Activated CD8-positive, alpha-beta T cell treated with anti-CD3 and anti-CD28 coated beads, Interleukin-2, amount 10 ng/mL, durations not matched to agents 7 days and 5 days (primary cell): ENCODE measurements around the gene TCEANC. TPM values are rescaled to one million over a fixed set of nuclear protein-coding genes. Genes with fewer than 3 reads are reported as not detected.
A peak's percentile ranks its signal among the peaks of the same experiment; 100 is the strongest.
"Not testable (repeated sequence)": the region's sequence is repeated elsewhere in the genome, so short reads cannot be mapped to it uniquely, and the experiment has no call there.

Source experiments
- ATAC-seq: fragments of 150-1000 bp; cut with Tn5 transposase; one replicate; pipeline ENCODE4 v1.10.0; 2021; ENCODE audit warnings: moderate library complexity
- CTCF ChIA-PET: fragments of 350-600 bp; sonication (Branson Sonifier 250); formaldehyde crosslinking; loops from one replicate; lab custom pipeline; 2021; ENCODE audit warnings: antibody characterized with exemption; lab: Charles Lee
- POLR2A ChIA-PET: fragments of 350-600 bp; sonication (Branson Sonifier 250); formaldehyde crosslinking; loops from one replicate; lab custom pipeline; 2021; ENCODE audit warnings: antibody characterized with exemption; lab: Charles Lee
- DNase-seq: peaks from one replicate; pipeline ENCODE4 v3.0.0-alpha.2; 2020
- H3K27ac Mint-ChIP-seq: one replicate; pipeline ENCODE4 v1.8.0; 2021; ENCODE audit warnings: mild to moderate bottlenecking, mixed read lengths
- H3K27me3 Mint-ChIP-seq: one replicate; pipeline ENCODE4 v1.8.0; 2021; ENCODE audit warnings: low read depth, mixed read lengths
- H3K36me3 Mint-ChIP-seq: one replicate; pipeline ENCODE4 v1.8.0; 2021; ENCODE audit warnings: low read depth, mixed read lengths
- H3K4me1 Mint-ChIP-seq: one replicate; pipeline ENCODE4 v1.8.0; 2021; ENCODE audit warnings: low read depth, mixed read lengths
- H3K4me3 Mint-ChIP-seq: one replicate; pipeline ENCODE4 v1.8.0; 2021; ENCODE audit warnings: mild to moderate bottlenecking, mixed read lengths
- H3K9me3 Mint-ChIP-seq: one replicate; pipeline ENCODE4 v1.8.0; 2022; ENCODE audit warnings: mixed read lengths; ENCODE audit not compliant: insufficient read depth
- total RNA-seq, 2 experiments: library from RNA; stranded (reverse); gene quantifications; one replicate each; pipeline ENCODE4 v1.2.3, GENCODE V29; 2021

TCEANC gene
- total RNA-seq, 2 experiments from 2014 or later, result 3.8 to 4.1 TPM

- ATAC-seq, result peak; percentile 51
- no peak overlapping the region for H3K4me3 Mint-ChIP-seq
These were observed 5.7 kb downstream of the TCEANC start for GRCh38 chrX:13658602-13659001.

GRCh38 chrX:13659063-13659462 lies 6.1 kb downstream of the TCEANC start:
- H3K4me3 Mint-ChIP-seq, result no peak overlapping the region

More at GRCh38 chrX:13658602-13659001, 5.7 kb downstream of the TCEANC start:
- CTCF ChIA-PET, result interaction anchor here (0.7 to 1.5 kb wide), 5 partner anchors 11 to 375 kb away, joined by 3 to 5 read pairs (median 4); no protein-coding TSS in a partner anchor
- H3K27ac Mint-ChIP-seq, result no peak overlapping the region
- H3K4me1 Mint-ChIP-seq, result peaks cover 25% of the 10 kb centered on the region
- POLR2A ChIA-PET, result no interaction called here
- peaks cover 15% of the 10 kb centered on the region for H3K36me3 Mint-ChIP-seq
- H3K9me3 Mint-ChIP-seq, result no peaks in the 10 kb centered on the region
- peak; percentile 40 for DNase-seq
- no peaks in the 10 kb centered on the region for H3K27me3 Mint-ChIP-seq

DNA sequence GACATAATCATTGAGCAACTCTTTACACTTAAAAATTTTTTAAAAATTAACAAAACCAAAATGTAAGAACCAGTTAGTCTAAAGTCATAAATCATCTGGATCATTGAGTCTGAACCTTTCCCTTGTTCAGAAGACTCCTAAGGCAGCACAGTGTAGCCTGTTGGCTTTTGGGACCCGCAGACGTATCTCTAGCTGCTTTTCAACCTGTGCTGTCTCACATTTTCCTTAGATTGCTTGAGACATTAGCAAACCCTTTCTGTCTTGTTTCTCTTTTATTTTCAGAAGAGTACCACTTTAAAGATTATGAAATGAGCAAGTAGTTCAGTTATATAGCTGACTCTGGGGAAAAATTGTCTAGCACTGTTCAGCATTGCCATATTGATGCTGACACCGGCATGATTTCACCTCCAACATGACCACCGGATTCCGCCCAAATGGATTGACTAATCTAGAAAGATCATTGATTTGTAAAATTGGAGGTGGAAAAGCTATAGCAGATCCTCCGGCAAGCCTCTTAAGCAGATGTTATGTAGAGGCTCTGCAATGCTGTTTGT lies 8.9 kb downstream of the TCEANC start:
- POLR2A ChIA-PET, result interaction anchor here (0.7 to 0.8 kb wide), 2 partner anchors 8 to 36 kb away, joined by 3 read pairs; no protein-coding TSS in a partner anchor
- DNase-seq (no peak), ATAC-seq (no peak)
- H3K27me3 Mint-ChIP-seq, result no peaks in the 10 kb centered on the region
- no peak overlapping the region for H3K4me3 Mint-ChIP-seq
- H3K4me1 Mint-ChIP-seq, result peaks cover 11% of the 10 kb centered on the region
- no peak overlapping the region for H3K27ac Mint-ChIP-seq
- CTCF ChIA-PET, result interaction anchor here (1.0 to 1.5 kb wide), 5 partner anchors 16 to 155 kb away, joined by 3 to 4 read pairs (median 3); partner anchors contain the start of genes OFD1 and TRAPPC2
- peaks cover 17% of the 10 kb centered on the region for H3K36me3 Mint-ChIP-seq
- H3K9me3 Mint-ChIP-seq, result no peaks in the 10 kb centered on the region

More at GRCh38 chrX:13659063-13659462, 6.1 kb downstream of the TCEANC start:
- ChIA-PET CTCF (interaction anchor here (0.7 to 1.5 kb wide), 4 partner anchors 10 to 373 kb away, joined by 3 to 5 read pairs (median 4); no protein-coding TSS in a partner anchor), POLR2A (no interaction called here)
- Mint-ChIP-seq H3K27me3 (no peaks in the 10 kb centered on the region), H3K4me1 (peaks cover 25% of the 10 kb centered on the region), H3K9me3 (no peaks in the 10 kb centered on the region), H3K27ac (no peak overlapping the region), H3K36me3 (peaks cover 17% of the 10 kb centered on the region)
- no peak for ATAC-seq
- no peak for DNase-seq

GRCh38 chrX:13662355-13662791 lies 9.4 kb downstream of the TCEANC start:
- no peak overlapping the region for H3K4me3 Mint-ChIP-seq
- no peak for DNase-seq
- no peaks in the 10 kb centered on the region for H3K9me3 Mint-ChIP-seq
- H3K27me3 Mint-ChIP-seq, result no peaks in the 10 kb centered on the region
- POLR2A ChIA-PET, result interaction anchor here (0.7 to 0.8 kb wide), 2 partner anchors 7 to 36 kb away, joined by 3 read pairs; no protein-coding TSS in a partner anchor
- H3K27ac Mint-ChIP-seq, result no peak overlapping the region
- H3K36me3 Mint-ChIP-seq, result peaks cover 16% of the 10 kb centered on the region
- no peak for ATAC-seq
- peaks cover 11% of the 10 kb centered on the region for H3K4me1 Mint-ChIP-seq
- CTCF ChIA-PET, result interaction anchor here (1.0 to 1.5 kb wide), 5 partner anchors 16 to 155 kb away, joined by 3 to 4 read pairs (median 3); partner anchors contain the start of genes OFD1 and TRAPPC2

DNA sequence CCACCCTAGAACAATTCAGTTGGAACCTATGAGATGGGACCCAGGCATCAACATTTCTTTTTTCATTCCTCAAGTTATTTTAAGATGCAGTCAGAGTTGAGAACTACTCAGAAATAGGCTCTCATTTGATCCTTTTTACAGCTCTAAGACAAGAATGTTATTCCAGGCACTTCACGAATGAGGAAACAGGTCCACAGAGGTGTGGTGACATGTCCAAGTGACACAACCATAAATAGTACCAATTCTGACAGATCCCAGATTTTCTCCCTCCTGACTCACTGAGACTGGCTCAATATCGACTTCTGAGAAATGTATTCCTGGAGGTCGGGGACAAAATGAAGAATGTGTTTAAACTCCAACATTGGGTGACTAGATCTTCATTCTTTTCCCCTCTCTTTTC lies 11.1 kb downstream of the TCEANC start:
- ChIA-PET CTCF (no interaction called here), POLR2A (no interaction called here)
- DNase-seq, result no peak
- peaks cover 16% of the 10 kb centered on the region for H3K36me3 Mint-ChIP-seq
- no peaks in the 10 kb centered on the region for H3K9me3 Mint-ChIP-seq
- no peaks in the 10 kb centered on the region for H3K27me3 Mint-ChIP-seq
- H3K4me3 Mint-ChIP-seq, result no peak overlapping the region
- no peak for ATAC-seq
- peaks cover 2% of the 10 kb centered on the region for H3K4me1 Mint-ChIP-seq
- H3K27ac Mint-ChIP-seq, result no peak overlapping the region

- POLR2A ChIA-PET, result interaction anchor here (0.5 kb wide), 1 partner anchor 46 kb away, joined by 3 read pairs; no protein-coding TSS in a partner anchor
- ATAC-seq (no peak), DNase-seq (no peak)
- no peaks in the 10 kb centered on the region for H3K9me3 Mint-ChIP-seq
- no peak overlapping the region for H3K4me3 Mint-ChIP-seq
- peaks cover 16% of the 10 kb centered on the region for H3K36me3 Mint-ChIP-seq
- no peak overlapping the region for H3K27ac Mint-ChIP-seq
- no peaks in the 10 kb centered on the region for H3K27me3 Mint-ChIP-seq
- H3K4me1 Mint-ChIP-seq, result peaks cover 6% of the 10 kb centered on the region
- CTCF ChIA-PET, result no interaction called here
These were observed 13.9 kb downstream of the TCEANC start for GRCh38 chrX:13666836-13667235.

DNA sequence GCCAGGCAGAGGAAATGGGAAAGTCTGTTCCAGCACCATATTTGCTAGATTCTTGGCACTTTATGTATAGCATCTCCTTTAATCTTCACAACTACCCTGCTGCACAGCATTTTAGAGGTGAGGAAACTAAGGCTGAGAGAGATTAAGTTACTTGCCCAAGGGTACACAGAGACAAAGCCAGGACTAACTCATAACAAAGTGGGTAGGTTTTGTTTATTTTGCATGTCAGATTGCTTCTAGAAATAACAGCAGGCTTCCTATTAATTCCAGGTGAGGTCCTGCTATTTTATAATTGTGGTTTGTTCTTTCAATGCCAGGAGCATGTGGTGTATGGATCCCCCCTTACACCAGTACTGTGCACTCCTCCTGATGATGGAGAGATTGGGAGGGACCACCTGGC lies 15.0 kb downstream of the TCEANC start:
- DNase-seq (no peak), ATAC-seq (no peak)
- Mint-ChIP-seq H3K27me3 (no peaks in the 10 kb centered on the region), H3K36me3 (peaks cover 13% of the 10 kb centered on the region), H3K4me1 (peaks cover 6% of the 10 kb centered on the region), H3K27ac (no peak overlapping the region), H3K9me3 (no peaks in the 10 kb centered on the region), H3K4me3 (no peak overlapping the region)
- ChIA-PET POLR2A (no interaction called here), CTCF (no interaction called here)

DNA sequence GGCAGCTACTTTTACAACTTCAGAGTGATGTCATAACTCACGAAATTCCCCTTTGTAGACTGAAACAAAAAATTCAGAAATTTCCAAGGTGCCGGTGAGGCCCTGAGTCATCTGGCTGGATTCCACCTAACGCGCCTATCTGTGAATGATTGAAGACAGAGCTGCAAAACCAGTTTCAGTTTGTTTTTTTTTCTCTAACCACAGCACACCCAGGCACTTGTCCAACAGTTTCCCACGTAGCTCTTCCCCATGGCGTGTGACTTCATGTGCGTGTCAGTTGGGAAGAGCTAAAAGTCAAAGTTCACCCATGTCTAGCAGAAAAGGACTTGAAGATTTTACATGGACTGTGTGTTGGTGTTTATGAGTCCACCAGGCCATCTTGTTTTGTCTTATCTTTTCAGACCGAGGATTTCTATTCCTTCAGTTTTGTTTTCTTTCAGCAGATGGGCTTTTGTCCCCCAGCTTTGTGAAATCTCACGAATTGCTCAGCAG lies 16.4 kb downstream of the TCEANC start:
- peak; percentile 29 for DNase-seq
- Mint-ChIP-seq H3K4me1 (peaks cover 6% of the 10 kb centered on the region), H3K27ac (peak overlapping the region; percentile 72), H3K9me3 (no peaks in the 10 kb centered on the region), H3K4me3 (peak overlapping the region; percentile 15), H3K36me3 (peaks cover 5% of the 10 kb centered on the region), H3K27me3 (no peaks in the 10 kb centered on the region)
- CTCF ChIA-PET, result interaction anchor here (0.8 to 1.4 kb wide), 5 partner anchors 10 to 363 kb away, joined by 3 to 6 read pairs (median 4); partner anchors contain the start of genes OFD1, RAB9A and TRAPPC2
- ATAC-seq, result peak; percentile 49
- POLR2A ChIA-PET, result interaction anchor here (1.1 to 2.1 kb wide), 3 partner anchors 7 to 66 kb away, joined by 3 to 7 read pairs (median 4); partner anchors contain the start of genes OFD1, RAB9A and TRAPPC2

- not testable (repeated sequence) for H3K4me3 Mint-ChIP-seq, H3K4me1 Mint-ChIP-seq, ATAC-seq, H3K27me3 Mint-ChIP-seq, H3K9me3 Mint-ChIP-seq, H3K36me3 Mint-ChIP-seq, DNase-seq
- ChIA-PET POLR2A (interaction anchor here (1.1 to 2.1 kb wide), 3 partner anchors 8 to 65 kb away, joined by 3 to 7 read pairs (median 4); partner anchors contain the start of genes OFD1, RAB9A and TRAPPC2), CTCF (interaction anchor here (0.8 to 1.4 kb wide), 5 partner anchors 11 to 362 kb away, joined by 3 to 6 read pairs (median 4); partner anchors contain the start of genes OFD1, RAB9A and TRAPPC2)
- H3K27ac Mint-ChIP-seq, result peak overlapping the region; percentile 72
These were observed 16.8 kb downstream of the TCEANC start for GRCh38 chrX:13669755-13670154.

DNA sequence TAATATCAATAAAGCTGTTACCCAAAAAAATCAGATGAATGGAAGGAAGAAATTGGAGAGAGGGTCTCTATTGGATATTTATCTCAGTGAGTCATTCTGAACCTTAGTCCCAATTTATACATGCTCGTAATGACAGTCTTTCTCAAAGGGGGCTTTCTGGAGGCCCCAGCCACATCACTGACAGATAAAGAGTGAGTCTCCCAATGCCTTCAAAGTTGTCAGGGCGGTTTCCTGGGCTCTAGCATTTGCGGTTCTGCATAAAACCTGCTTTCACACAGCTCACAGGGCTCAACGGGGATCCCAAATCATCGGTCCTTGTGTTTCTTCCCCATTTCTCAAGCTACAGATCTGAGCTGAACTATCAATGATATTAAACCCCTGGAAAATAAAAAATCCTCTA lies 17.3 kb downstream of the TCEANC start:
- no peaks in the 10 kb centered on the region for H3K27me3 Mint-ChIP-seq
- ChIA-PET POLR2A (interaction anchor here (1.1 to 2.1 kb wide), 3 partner anchors 8 to 65 kb away, joined by 3 to 7 read pairs (median 4); partner anchors contain the start of genes OFD1, RAB9A and TRAPPC2), CTCF (interaction anchor here (1.3 to 1.4 kb wide), 2 partner anchors 11 to 18 kb away, joined by 4 to 6 read pairs; partner anchors contain the start of gene RAB9A)
- no peak overlapping the region for H3K27ac Mint-ChIP-seq
- no peak for ATAC-seq
- DNase-seq, result no peak
- peaks cover 6% of the 10 kb centered on the region for H3K4me1 Mint-ChIP-seq
- no peaks in the 10 kb centered on the region for H3K9me3 Mint-ChIP-seq
- no peak overlapping the region for H3K4me3 Mint-ChIP-seq
- H3K36me3 Mint-ChIP-seq, result peaks cover 5% of the 10 kb centered on the region

GRCh38 chrX:13673016-13673415 lies 20.1 kb downstream of the TCEANC start:
- Mint-ChIP-seq H3K36me3 (peaks cover 5% of the 10 kb centered on the region), H3K27me3 (no peaks in the 10 kb centered on the region), H3K27ac (no peak overlapping the region), H3K9me3 (no peaks in the 10 kb centered on the region), H3K4me1 (peaks cover 6% of the 10 kb centered on the region), H3K4me3 (no peak overlapping the region)
- ATAC-seq (no peak), DNase-seq (no peak)
- ChIA-PET POLR2A (no interaction called here), CTCF (interaction anchor here (0.6 kb wide), 1 partner anchor 120 kb away, joined by 3 read pairs; no protein-coding TSS in a partner anchor)
